HCT116 (cell line): ENCODE results near the gene NELL1. TPM values are rescaled to one million over a fixed set of nuclear protein-coding genes. Genes with fewer than 3 reads are reported as not detected.

Experiments
- ATAC-seq: fragments of 200-7000 bp; cut with Tn5 transposase; 2 replicates; pipeline ENCODE4 v1.9.1; 2020; ENCODE audit warnings: mild to moderate bottlenecking, moderate library complexity
- BruUV-seq: library from RNA; stranded (reverse); fragments of 400-500 nt; replicated peaks from 2 replicates; lab custom pipeline; 2021; lab: Mats Ljungman, UMichigan
- CTCF ChIA-PET: fragments of 300-600 bp; sonication (Branson Sonifier 250); formaldehyde crosslinking; loops from one replicate; lab custom pipeline; 2021; ENCODE audit warnings: antibody characterized with exemption; lab: Charles Lee
- POLR2A ChIA-PET: fragments of 300-600, 350-600 bp; sonication (Branson Sonifier 250); formaldehyde crosslinking; loops from one replicate; lab custom pipeline; 2021; ENCODE audit warnings: antibody characterized with exemption; lab: Charles Lee
- RAD21 ChIA-PET, 2 experiments: fragments of 300-600 bp; sonication (Branson Sonifier 250); formaldehyde crosslinking; loops; one replicate each; lab custom pipeline; 2023; ENCODE audit warnings: low total read pairs in 2 of 2; ENCODE audit not compliant: uncharacterized antibody in 2 of 2, unreplicated experiment in 2 of 2, low non-redundant PET in 1 of 2; lab: Charles Lee
- DNase-seq: peaks from one replicate; pipeline ENCODE4 v3.0.0-alpha.2; 2010; ENCODE audit warnings: low read depth, low spot score
- H2AFZ ChIP-seq: fragments of 200-600 bp; shearing (Covaris generic), sonication (generic); 2 replicates; pipeline ENCODE4 v1.6.1; 2017; ENCODE audit warnings: low read depth, mixed run types, mixed read lengths, antibody characterized with exemption, low read length; ENCODE audit not compliant: poor library complexity, severe bottlenecking
- H3K27ac ChIP-seq: 2 replicates; pipeline ENCODE4 v1.5.1; 2012; ENCODE audit warnings: low read depth, low read length
- H3K27me3 ChIP-seq: fragments of 200-600 bp; sonication (generic); 2 replicates; pipeline ENCODE4 v1.6.1; 2016; ENCODE audit warnings: mixed run types, low read length, mixed read lengths; ENCODE audit not compliant: insufficient read depth
- H3K36me3 ChIP-seq, 2 experiments: fragments of 200-500 bp in 1 of 2; fragments of 200-600 bp in 1 of 2; sonication (Bioruptor generic) in 1 of 2; sonication (generic) in 1 of 2; 2 replicates each; pipeline versions ENCODE4 v1.5.1 to v1.6.1; 2014 to 2016; ENCODE audit warnings: low read length in 2 of 2, inconsistent platforms in 1 of 2, mixed read lengths in 1 of 2, mixed run types in 1 of 2; ENCODE audit not compliant: insufficient read depth in 2 of 2, control insufficient read depth in 1 of 2
- H3K4me1 ChIP-seq, 2 experiments: fragments of 200-600 bp in 1 of 2; sonication (generic) in 1 of 2; 2 replicates each; pipeline versions ENCODE4 v1.5.1 to v1.6.1; 2012 to 2017; ENCODE audit warnings: low read length in 2 of 2, inconsistent platforms in 1 of 2, mild to moderate bottlenecking in 1 of 2, mixed read lengths in 1 of 2, mixed run types in 1 of 2, moderate library complexity in 1 of 2; ENCODE audit not compliant: insufficient read depth in 2 of 2, control insufficient read depth in 1 of 2
- H3K4me2 ChIP-seq: fragments of 200-600 bp; sonication (generic); 2 replicates; pipeline ENCODE4 v1.6.1; 2017; ENCODE audit warnings: mixed run types, low read length, mixed read lengths
- H3K4me3 ChIP-seq, 2 experiments: fragments of 200-600 bp in 1 of 2; sonication (generic) in 1 of 2; replicated peaks in 1 of 2; 2 replicates each; pipeline ENCODE4 v1.5.1; 2011 to 2016; ENCODE audit warnings: low read length in 2 of 2, control low read depth in 1 of 2, low read depth in 1 of 2, mild to moderate bottlenecking in 1 of 2, mixed read lengths in 1 of 2, mixed run types in 1 of 2
- H3K79me2 ChIP-seq: fragments of 200-600 bp; sonication (generic); 2 replicates; pipeline ENCODE4 v1.6.1; 2017; ENCODE audit warnings: mild to moderate bottlenecking, mixed run types, low read length, moderate library complexity, mixed read lengths; ENCODE audit not compliant: insufficient read depth
- H3K9ac ChIP-seq: fragments of 200-600 bp; sonication (generic); 2 replicates; pipeline ENCODE4 v1.6.1; 2016; ENCODE audit warnings: low read length, mixed read lengths
- H3K9me2 ChIP-seq: fragments of 200-600 bp; sonication (generic), shearing (Covaris generic); 2 replicates; pipeline ENCODE4 v1.6.1; 2017; ENCODE audit warnings: mixed run types, mild to moderate bottlenecking, moderate library complexity; ENCODE audit not compliant: insufficient read depth
- H3K9me3 ChIP-seq, 2 experiments: fragments of 200-500 bp in 1 of 2; fragments of 200-600 bp in 1 of 2; sonication (Bioruptor generic) in 1 of 2; sonication (generic) in 1 of 2; 2 replicates each; pipeline ENCODE4 v1.6.1; 2014 to 2017; ENCODE audit warnings: low read length in 2 of 2, mixed read lengths in 2 of 2, inconsistent platforms in 1 of 2, low read depth in 1 of 2, mild to moderate bottlenecking in 1 of 2, mixed run types in 1 of 2, moderate library complexity in 1 of 2; ENCODE audit not compliant: control insufficient read depth in 1 of 2, insufficient read depth in 1 of 2
- H4K20me1 ChIP-seq: fragments of 200-600 bp; sonication (generic), shearing (Covaris generic); 2 replicates; pipeline ENCODE4 v1.6.1; 2017; ENCODE audit warnings: mixed run types, mild to moderate bottlenecking, moderate library complexity; ENCODE audit not compliant: insufficient read depth
- ATF3 ChIP-seq: IDR thresholded peaks from 2 replicates; pipeline ENCODE4 v1.6.1; 2012
- CBX3 ChIP-seq: IDR thresholded peaks from 2 replicates; pipeline ENCODE4 v1.6.1; 2012; ENCODE audit warnings: low read depth
- CEBPB ChIP-seq: IDR thresholded peaks from 2 replicates; pipeline ENCODE4 v1.6.1; 2012; ENCODE audit warnings: low read depth
- CTCF ChIP-seq, 3 experiments: fragments of 200-600 bp in 1 of 3; sonication (generic) in 1 of 3; IDR thresholded peaks in 2 of 3; conservative IDR thresholded peaks in 1 of 3; 2 replicates each; pipeline ENCODE4 v1.5.1; 2012 to 2017; ENCODE audit warnings: low read depth in 2 of 3, low read length in 2 of 3, antibody characterized with exemption in 1 of 3, borderline replicate concordance in 1 of 3, control low read depth in 1 of 3, mild to moderate bottlenecking in 1 of 3, mixed read lengths in 1 of 3, mixed run types in 1 of 3, moderate library complexity in 1 of 3; ENCODE audit not compliant: insufficient read depth in 1 of 3
- EZH2 ChIP-seq: fragments of 200-600 bp; sonication (generic); IDR thresholded peaks from 2 replicates; pipeline ENCODE4 v1.6.1; 2017; ENCODE audit warnings: antibody characterized with exemption, mixed run types
- JUND ChIP-seq: IDR thresholded peaks from 2 replicates; pipeline ENCODE4 v1.6.1; 2012
- MAX ChIP-seq: IDR thresholded peaks from 2 replicates; pipeline ENCODE4 v1.6.1; 2012
- RAD21 ChIP-seq: IDR thresholded peaks from 2 replicates; pipeline ENCODE4 v1.6.1; 2012; ENCODE audit warnings: low read depth, mild to moderate bottlenecking
- SIN3A ChIP-seq: IDR thresholded peaks from 2 replicates; pipeline ENCODE4 v1.6.1; 2012; ENCODE audit warnings: low read depth
- SP1 ChIP-seq: IDR thresholded peaks from 2 replicates; pipeline ENCODE4 v1.6.1; 2012; ENCODE audit warnings: low read depth
- SRF ChIP-seq: IDR thresholded peaks from 2 replicates; pipeline ENCODE4 v1.6.1; 2012; ENCODE audit warnings: low read depth
- YY1 ChIP-seq: IDR thresholded peaks from 2 replicates; pipeline ENCODE4 v1.6.1; 2011; ENCODE audit warnings: low read length, low read depth, moderate library complexity, mild to moderate bottlenecking; ENCODE audit not compliant: insufficient replicate concordance; ENCODE audit errors: extremely low read depth
- ZNF274 ChIP-seq: fragments of 200-500 bp; sonication (Bioruptor generic); IDR thresholded peaks from 2 replicates; pipeline ENCODE4 v1.6.1; 2014; ENCODE audit warnings: mild to moderate bottlenecking, low read depth, low read length, inconsistent platforms
- intact Hi-C: fragments of 100-400 bp; cut with micrococcal nuclease; formaldehyde crosslinking; loops from 2 replicates; pipeline ENCODE4 v1.10.0; 2022
- total RNA-seq: library from RNA; stranded (reverse); gene quantifications from one replicate; pipeline ENCODE4 v1.2.1, GENCODE V29; 2021; ENCODE audit not compliant: unreplicated experiment

Gene NELL1
- total RNA-seq, 1 experiment from 2014 or later, result not detected

GRCh38 chr11:20869123-20869522, 199.7 kb downstream of the NELL1 start:
- Histone ChIP-seq H3K27me3 (no peaks in the 10 kb centered on the region), H4K20me1 (no peaks in the 10 kb centered on the region), H3K4me1 (no peaks in the 10 kb centered on the region), H3K4me2 (no peak overlapping the region), H3K79me2 (no peaks in the 10 kb centered on the region), H3K4me3 (no peak overlapping the region), H3K9me3 (0 out of 4 replicates have a peak, but pooled peaks cover 0 to 4% of the 10 kb centered on the region in 2 experiments), H2AFZ (no peak overlapping the region)
- POLR2A ChIA-PET, result no interaction called here
- no peak for ATAC-seq
- DNase-seq, result no peak
- intact Hi-C loops, result no loop called here
- TF ChIP-seq EZH2, result no peak
- TF ChIP-seq ZNF274, result no peak
- TF ChIP-seq YY1, result no peak
- TF ChIP-seq SRF, result no peak
- no peak for TF ChIP-seq MAX
- no peak for TF ChIP-seq RAD21
- TF ChIP-seq JUND, result no peak
- TF ChIP-seq CEBPB, result no peak
- TF ChIP-seq ATF3, result no peak
- no peak for TF ChIP-seq SIN3A
- TF ChIP-seq CTCF (IDR thresholded peaks at IDR 0.05 in 2 of 3, conservative IDR thresholded peaks at IDR 0.05 in 1 of 3; ENCODE audit: borderline replicate concordance in 1 of 3, insufficient read depth in 1 of 3, low read depth in 2 of 3, low read length in 2 of 3), result no peak
- no peak for TF ChIP-seq CBX3
- no peak for TF ChIP-seq SP1
- TF ChIP-seq, all 23 proteins: peak for 0
- ChIA-PET RAD21 (no interaction called here), CTCF (no interaction called here)
- BruUV-seq, result no TSS peak
- Histone ChIP-seq H3K27ac (no peak overlapping the region), H3K36me3 (no peaks in the 10 kb centered on the region), H3K9me2 (no peaks in the 10 kb centered on the region), H3K9ac (no peak overlapping the region)
